Gastrocnemius medialis (tissue), 4 donors: Measurements from ENCODE around the gene TEX54. TPM values are rescaled to one million over a fixed set of nuclear protein-coding genes. Genes with fewer than 3 reads are reported as not detected.
"Not testable (repeated sequence)": the region's sequence is repeated elsewhere in the genome, so short reads cannot be mapped to it uniquely, and the experiment has no call there.

Experiments
- ATAC-seq, 2 donors: fragments of 150-250 bp; one replicate each; pipeline ENCODE4 v1.9.1; 2016
- DNase-seq, 2 donors: peaks; one replicate each; pipeline ENCODE4 v3.0.0-alpha.2; 2019
- H3K27ac ChIP-seq, 4 donors: fragments of 200-600 bp; sonication (generic); 1 replicate in 1 of 4; 2 replicates in 3 of 4; pipeline ENCODE4 v1.5.1; 2016 to 2018; ENCODE audit warnings: mild to moderate bottlenecking in 2 of 4, moderate library complexity in 1 of 4
- H3K27me3 ChIP-seq, 3 donors: fragments of 200-600 bp; sonication (generic) in 2 of 3; 1 replicate in 1 of 3; 2 replicates in 2 of 3; pipeline versions ENCODE4 v1.5.1 to v1.6.0; 2016 to 2019; ENCODE audit warnings: mild to moderate bottlenecking in 1 of 3, moderate library complexity in 1 of 3
- H3K36me3 ChIP-seq, 2 donors: fragments of 200-600 bp; sonication (generic) in 1 of 2; one replicate each; pipeline ENCODE4 v1.5.1; 2017 to 2018
- H3K4me1 ChIP-seq, 2 donors: fragments of 200-600 bp; sonication (generic) in 1 of 2; one replicate each; pipeline ENCODE4 v1.5.1; 2016 to 2017; ENCODE audit warnings: mild to moderate bottlenecking in 2 of 2
- H3K4me3 ChIP-seq, 4 donors: fragments of 200-600 bp; sonication (generic) in 3 of 4; 1 replicate in 1 of 4; 2 replicates in 3 of 4; pipeline ENCODE4 v1.5.1; 2016 to 2019; ENCODE audit warnings: mild to moderate bottlenecking in 2 of 4
- H3K9me3 ChIP-seq, 3 donors: fragments of 200-600 bp; sonication (generic) in 2 of 3; 1 replicate in 1 of 3; 2 replicates in 2 of 3; pipeline ENCODE4 v1.5.1; 2016 to 2019
- CTCF ChIP-seq, 5 experiments: fragments of 450-650 bp in 3 of 5; fragments of 200-600 bp in 2 of 5; sonication (generic) in 2 of 5; IDR thresholded peaks in 4 of 5; conservative IDR thresholded peaks in 1 of 5; 1 replicate in 4 of 5; 2 replicates in 1 of 5; pipeline ENCODE4 v1.5.1; 2016 to 2019; ENCODE audit warnings: antibody characterized with exemption in 5 of 5, mild to moderate bottlenecking in 3 of 5, moderate library complexity in 3 of 5
- POLR2A ChIP-seq, 2 donors: fragments of 450-650 bp; IDR thresholded peaks; one replicate each; pipeline ENCODE4 v1.6.1; 2017; ENCODE audit warnings: antibody characterized with exemption in 2 of 2, mild to moderate bottlenecking in 2 of 2, moderate library complexity in 2 of 2
- in situ Hi-C, 4 donors: fragments of 200-750 bp; cut with MboI; loops; one replicate each; pipeline versions ENCODE4 v1.15.0 to v1.8.0; 2017; ENCODE audit warnings: low sequenced_read_pairs in 4 of 4
- intact Hi-C: fragments of 100-400 bp; cut with DNase I; formaldehyde crosslinking; loops from one replicate; pipeline ENCODE4 v1.15.1; 2023; ENCODE audit warnings: low total_unique reads
- total RNA-seq, 4 donors: library from RNA; depleted of rRNA; stranded (reverse); fragments of >200 nt; gene quantifications; one replicate each; pipeline versions ENCODE4 v1.1.0 to v1.2.3, GENCODE V29; 2016

The TEX54 gene
- total RNA-seq, 4 donors from 2014 or later: not detected

GRCh38 chr11:62860835-62861563 lies 28.4 kb upstream of the TEX54 start:
- Histone ChIP-seq H3K4me3 (no peak overlapping the region), H3K27me3 (no peaks in the 10 kb centered on the region), H3K4me1 (peaks cover 0 to 7% of the 10 kb centered on the region in 2 donors), H3K9me3 (no peaks in the 10 kb centered on the region), H3K27ac (no peak overlapping the region), H3K36me3 (no peaks in the 10 kb centered on the region)
- intact Hi-C loops: no loop called here
- in situ Hi-C loops: loop anchor here (5.0 to 25.0 kb wide), 3 partner anchors 74 to 474 kb away; partner anchors contain the start of gene TMEM179B (in 4 of the 4)
- no peak for ATAC-seq
- TF ChIP-seq CTCF (IDR thresholded peaks at IDR 0.05 in 4 of 5, conservative IDR thresholded peaks at IDR 0.05 in 1 of 5) (no peak), POLR2A (IDR thresholded peaks at IDR 0.05) (no peak)
- DNase-seq: no peak

GRCh38 chr11:62859281-62859703 lies 26.7 kb upstream of the TEX54 start:
- H3K4me3 ChIP-seq, DNase-seq, H3K27ac ChIP-seq, ATAC-seq, H3K9me3 ChIP-seq, H3K36me3 ChIP-seq, H3K27me3 ChIP-seq: not testable (repeated sequence)
- in situ Hi-C loops: loop anchor here (25.0 kb wide), 1 partner anchor 472 kb away; no protein-coding TSS in a partner anchor
- peaks cover 9 to 12% of the 10 kb centered on the region in 2 donors for H3K4me1 ChIP-seq
- intact Hi-C loops: loop anchor here (5.0 kb wide), 2 partner anchors 87 to 132 kb away; partner anchors contain the start of genes HNRNPUL2, TAF6L and TTC9C

DNA sequence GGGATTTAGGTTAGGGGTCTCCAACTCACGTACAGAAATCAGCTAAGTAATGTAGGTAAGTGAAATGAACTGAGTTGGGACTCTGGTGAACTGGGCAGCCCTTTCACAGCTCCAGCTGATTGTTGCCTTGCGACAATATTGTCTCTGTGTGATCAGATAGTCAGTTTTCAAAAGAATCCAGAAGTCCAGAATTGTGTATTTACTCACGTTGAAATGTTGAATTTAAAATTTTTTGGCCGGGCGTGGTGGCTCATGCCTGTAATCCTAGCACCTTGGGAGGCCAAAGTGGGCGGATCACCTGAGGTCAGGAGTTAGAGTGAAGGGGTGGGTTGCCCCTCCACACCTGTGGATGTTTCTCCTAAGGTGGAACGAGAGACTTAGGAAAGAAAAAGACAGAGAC lies 25.6 kb upstream of the TEX54 start:
- intact Hi-C loops (loop anchor here (5.0 kb wide), 2 partner anchors 86 to 131 kb away; partner anchors contain the start of genes HNRNPUL2, TAF6L and TTC9C), in situ Hi-C loops (loop anchor here (25.0 kb wide), 1 partner anchor 471 kb away; no protein-coding TSS in a partner anchor)
- no peak overlapping the region for H3K27ac ChIP-seq
- no peaks in the 10 kb centered on the region for H3K9me3 ChIP-seq
- peaks cover 20 to 21% of the 10 kb centered on the region in 2 donors for H3K4me1 ChIP-seq
- no peak for ATAC-seq
- H3K27me3 ChIP-seq: no peaks in the 10 kb centered on the region
- H3K4me3 ChIP-seq: no peak overlapping the region
- H3K36me3 ChIP-seq: peaks cover 0 to 16% of the 10 kb centered on the region in 2 donors
- no peak for DNase-seq
- TF ChIP-seq CTCF (IDR thresholded peaks at IDR 0.05 in 4 of 5, conservative IDR thresholded peaks at IDR 0.05 in 1 of 5) (no peak), POLR2A (IDR thresholded peaks at IDR 0.05) (no peak)

GRCh38 chr11:62857541-62857982 lies 24.9 kb upstream of the TEX54 start:
- ATAC-seq (no peak), DNase-seq (no peak)
- Histone ChIP-seq H3K4me1 (peaks cover 20 to 21% of the 10 kb centered on the region in 2 donors), H3K9me3 (no peaks in the 10 kb centered on the region), H3K36me3 (peaks cover 0 to 23% of the 10 kb centered on the region in 2 donors), H3K27ac (no peak overlapping the region), H3K27me3 (no peaks in the 10 kb centered on the region), H3K4me3 (no peak overlapping the region)
- TF ChIP-seq POLR2A (IDR thresholded peaks at IDR 0.05): no peak
- no peak for TF ChIP-seq CTCF (IDR thresholded peaks at IDR 0.05 in 4 of 5, conservative IDR thresholded peaks at IDR 0.05 in 1 of 5)
- in situ Hi-C loops: loop anchor here (25.0 kb wide), 1 partner anchor 470 kb away; no protein-coding TSS in a partner anchor
- intact Hi-C loops: loop anchor here (5.0 kb wide), 2 partner anchors 85 to 130 kb away; partner anchors contain the start of genes HNRNPUL2, TAF6L and TTC9C

DNA sequence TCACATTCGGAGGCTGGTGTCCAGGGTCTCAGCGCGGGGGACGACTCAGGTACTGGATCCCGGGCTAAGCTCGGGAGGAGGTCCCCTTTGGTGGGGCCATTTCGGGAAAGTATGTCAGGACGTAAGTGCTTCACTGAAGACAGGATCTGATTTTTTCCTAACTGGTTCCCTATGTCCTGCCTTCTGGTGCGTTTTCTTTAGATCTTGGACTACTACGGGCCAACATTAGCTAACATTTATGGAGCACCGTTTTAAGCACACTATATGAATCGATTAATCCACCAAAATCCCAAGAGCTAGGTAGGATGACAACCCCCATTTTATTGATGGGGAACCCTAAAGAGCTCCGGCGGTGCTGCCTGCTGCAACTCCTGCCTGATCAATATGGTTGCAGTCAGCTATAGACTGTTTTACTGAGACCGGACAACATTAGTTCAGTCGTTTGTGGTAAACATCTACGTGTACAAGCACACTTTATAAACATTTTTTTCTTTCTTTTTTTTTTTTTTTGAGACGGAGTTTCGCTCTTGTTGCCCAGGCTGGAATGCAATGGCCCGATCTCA lies 23.8 kb upstream of the TEX54 start:
- DNase-seq (no peak), ATAC-seq (no peak)
- no peaks in the 10 kb centered on the region for H3K9me3 ChIP-seq
- H3K4me3 ChIP-seq: peak overlapping the region; percentile 59 to 90 (median 80)
- TF ChIP-seq CTCF (IDR thresholded peaks at IDR 0.05 in 4 of 5, conservative IDR thresholded peaks at IDR 0.05 in 1 of 5) (no peak), POLR2A (IDR thresholded peaks at IDR 0.05) (no peak)
- peaks cover 20 to 21% of the 10 kb centered on the region in 2 donors for H3K4me1 ChIP-seq
- H3K27ac ChIP-seq: peak overlapping the region; percentile 80 to 88 (median 85)
- in situ Hi-C loops: loop anchor here (25.0 kb wide), 1 partner anchor 469 kb away; no protein-coding TSS in a partner anchor
- H3K27me3 ChIP-seq: no peaks in the 10 kb centered on the region
- intact Hi-C loops: loop anchor here (5.0 kb wide), 2 partner anchors 84 to 129 kb away; partner anchors contain the start of genes HNRNPUL2, TAF6L and TTC9C
- peaks cover 0 to 34% of the 10 kb centered on the region in 2 donors for H3K36me3 ChIP-seq
